DND-41 (cell line): ENCODE data around the gene WDFY4.

Source experiments
- EZH2 ChIP-seq: IDR thresholded peaks from 3 replicates; pipeline ENCODE4 v1.6.1; 2012; ENCODE audit warnings: borderline replicate concordance, low read depth, mild to moderate bottlenecking, moderate library complexity, low read length, inconsistent platforms; ENCODE audit not compliant: severe bottlenecking
- TF ChIP-seq, protein P1 (sequence below): IDR thresholded peaks from 2 replicates; pipeline ENCODE4 v1.5.1; 2012; ENCODE audit warnings: borderline replicate concordance, low read length, moderate library complexity, mild to moderate bottlenecking; ENCODE audit not compliant: poor library complexity, severe bottlenecking; ENCODE audit errors: extremely low read depth

GRCh38 chr10:48729222-48729621, 44.5 kb downstream of the WDFY4 start:
- TF ChIP-seq, protein P1, sequence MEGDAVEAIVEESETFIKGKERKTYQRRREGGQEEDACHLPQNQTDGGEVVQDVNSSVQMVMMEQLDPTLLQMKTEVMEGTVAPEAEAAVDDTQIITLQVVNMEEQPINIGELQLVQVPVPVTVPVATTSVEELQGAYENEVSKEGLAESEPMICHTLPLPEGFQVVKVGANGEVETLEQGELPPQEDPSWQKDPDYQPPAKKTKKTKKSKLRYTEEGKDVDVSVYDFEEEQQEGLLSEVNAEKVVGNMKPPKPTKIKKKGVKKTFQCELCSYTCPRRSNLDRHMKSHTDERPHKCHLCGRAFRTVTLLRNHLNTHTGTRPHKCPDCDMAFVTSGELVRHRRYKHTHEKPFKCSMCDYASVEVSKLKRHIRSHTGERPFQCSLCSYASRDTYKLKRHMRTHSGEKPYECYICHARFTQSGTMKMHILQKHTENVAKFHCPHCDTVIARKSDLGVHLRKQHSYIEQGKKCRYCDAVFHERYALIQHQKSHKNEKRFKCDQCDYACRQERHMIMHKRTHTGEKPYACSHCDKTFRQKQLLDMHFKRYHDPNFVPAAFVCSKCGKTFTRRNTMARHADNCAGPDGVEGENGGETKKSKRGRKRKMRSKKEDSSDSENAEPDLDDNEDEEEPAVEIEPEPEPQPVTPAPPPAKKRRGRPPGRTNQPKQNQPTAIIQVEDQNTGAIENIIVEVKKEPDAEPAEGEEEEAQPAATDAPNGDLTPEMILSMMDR: no peak
- no peak for TF ChIP-seq EZH2
